Activated CD4-positive, alpha-beta T cell treated with anti-CD3 and anti-CD28 coated beads, Interleukin-2, Interleukin-6, amounts not matched to agents 100 ng/mL and 50 ng/mL, durations not matched to agents 16 hours and 8 hours (primary cell): ENCODE measurements around the gene NPHP4.
"Not testable (repeated sequence)": the region's sequence is repeated elsewhere in the genome, so short reads cannot be mapped to it uniquely, and the experiment has no call there.

Experiments
- DNase-seq: peaks from one replicate; pipeline ENCODE4 v3.0.0-alpha.2; 2020

The NPHP4 gene

GRCh38 chr1:6023346-6023745, 31.1 kb upstream of the NPHP4 start:
- no peak for DNase-seq

- no peak for DNase-seq
Measured at GRCh38 chr1:6022193-6022592, 30.0 kb upstream of the NPHP4 start.

DNA sequence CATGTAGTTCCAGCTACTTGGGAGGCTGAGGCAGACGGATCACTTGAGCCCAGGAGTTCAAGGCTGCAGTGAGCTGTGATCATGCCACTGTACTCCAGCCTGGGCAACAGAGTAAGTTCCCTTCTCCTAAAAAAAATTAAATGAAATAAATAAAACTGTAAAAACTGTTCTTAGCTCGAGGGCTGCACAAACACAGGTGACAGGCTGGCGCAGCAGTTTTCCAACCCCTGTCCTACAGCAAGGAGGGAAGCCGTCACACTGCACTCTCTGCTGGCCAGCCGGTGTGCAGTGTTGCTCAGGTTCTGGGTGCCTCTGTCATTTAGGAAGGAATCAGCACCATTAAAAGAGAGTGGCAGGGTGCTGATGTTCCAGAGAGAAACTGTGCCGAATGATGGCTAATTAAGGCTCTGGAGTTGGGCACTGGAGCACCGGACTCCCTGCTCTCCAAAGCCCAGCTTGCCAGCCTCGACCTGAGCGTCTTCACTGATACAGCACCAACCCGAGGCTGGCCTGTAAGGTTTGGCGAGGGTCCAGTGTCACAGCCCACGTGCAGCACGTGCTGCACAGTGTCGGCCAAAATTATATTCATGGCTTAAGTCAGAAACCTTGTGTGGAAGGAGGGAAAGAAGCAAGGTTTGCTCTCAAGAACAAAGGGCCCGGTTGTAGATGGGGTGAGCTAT, 27.1 kb upstream of the NPHP4 start:
- DNase-seq: no peak

DNA sequence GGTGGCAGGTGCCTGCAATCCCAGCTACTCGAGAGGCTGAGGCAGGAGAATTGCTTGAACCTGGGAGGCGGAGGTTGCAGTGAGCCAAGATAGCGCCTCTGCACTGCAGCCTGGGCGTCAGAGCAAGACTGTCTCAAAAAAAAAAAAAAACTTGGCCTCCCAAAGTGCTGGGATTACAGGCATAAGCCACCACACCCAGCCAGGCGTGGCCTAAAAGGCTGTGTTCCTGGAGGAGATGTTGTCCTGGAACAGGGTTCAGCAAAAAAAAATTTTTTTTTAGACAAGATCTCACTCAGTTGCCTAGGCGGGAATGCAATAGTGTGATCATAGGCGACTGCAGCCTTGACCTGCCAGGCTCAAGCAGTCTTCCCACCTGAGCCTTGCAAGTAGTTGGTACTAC, 25.4 kb upstream of the NPHP4 start:
- DNase-seq: not testable (repeated sequence)

DNA sequence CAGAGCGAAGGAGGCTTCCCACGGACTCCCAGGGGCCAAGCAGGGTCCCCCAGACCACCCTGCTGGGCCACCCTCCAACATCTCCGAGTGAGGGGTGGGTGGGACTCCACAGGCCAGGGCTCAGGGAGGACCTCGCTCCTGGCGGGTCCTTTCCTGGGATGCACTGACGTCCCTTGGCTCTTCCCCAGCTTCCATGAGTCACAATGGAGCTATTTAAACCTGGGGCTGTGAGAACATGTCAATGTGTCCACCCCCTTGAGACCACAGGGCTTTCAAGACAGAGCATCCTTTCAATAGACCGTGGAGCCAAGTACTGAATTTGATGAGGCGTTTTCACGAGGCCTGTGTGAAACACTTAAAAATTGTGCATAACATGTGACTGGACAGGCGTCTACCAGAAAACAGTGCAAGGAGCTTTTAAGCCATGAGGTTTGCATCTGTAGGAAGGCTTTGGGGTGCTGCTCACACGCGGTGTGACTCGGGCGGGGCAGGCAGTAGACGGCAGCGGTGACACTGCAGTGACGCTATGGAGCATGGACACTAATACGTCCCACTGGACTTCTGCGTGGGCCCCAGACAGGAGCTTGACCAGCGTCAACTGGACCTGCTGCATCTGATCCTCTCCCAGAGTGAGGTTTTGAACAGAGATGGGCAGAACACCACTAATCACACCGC, 24.1 kb upstream of the NPHP4 start:
- DNase-seq: no peak

GRCh38 chr1:6014130-6014999, 22.1 kb upstream of the NPHP4 start:
- no peak for DNase-seq

- DNase-seq: no peak
Measured at GRCh38 chr1:6013491-6013890, 21.3 kb upstream of the NPHP4 start.

DNA sequence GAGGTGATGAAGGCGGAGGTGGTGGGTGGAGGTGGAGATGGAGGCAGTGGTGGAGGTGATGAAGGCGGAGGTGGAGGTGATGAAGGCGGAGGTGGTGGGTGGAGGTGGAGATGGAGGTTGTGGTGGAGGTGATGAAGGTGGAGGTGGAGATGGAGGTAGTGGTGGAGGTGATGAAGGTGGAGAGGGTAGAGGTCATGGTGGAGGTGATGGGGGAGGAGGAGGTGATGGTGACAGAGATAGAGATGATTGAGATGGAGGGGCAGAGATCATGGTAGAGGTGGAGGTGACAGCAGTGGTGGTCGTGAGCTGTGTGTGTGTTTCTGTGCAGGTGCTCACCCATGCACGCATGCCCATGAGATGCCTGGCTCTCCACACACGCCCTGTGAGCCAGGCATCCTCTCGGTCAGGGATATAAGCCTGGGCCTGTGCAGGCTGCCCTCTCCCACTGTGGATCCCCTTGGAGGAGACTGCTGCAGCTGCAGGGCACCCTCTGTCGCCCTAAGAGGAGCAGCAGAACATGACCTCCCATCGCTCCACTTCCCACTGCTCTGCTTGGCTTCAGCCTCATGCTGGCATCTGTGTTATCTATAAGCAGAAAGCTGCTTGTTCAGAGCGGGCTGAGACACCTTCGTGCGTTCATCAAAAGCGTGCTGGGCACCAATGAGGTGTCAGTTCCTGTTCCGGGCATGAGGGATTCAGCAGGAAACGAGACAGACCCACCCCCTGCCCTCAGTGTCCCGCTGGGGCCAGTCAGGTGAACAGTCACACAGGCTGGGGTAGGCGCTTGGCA, 20.5 kb upstream of the NPHP4 start:
- no peak for DNase-seq

DNA sequence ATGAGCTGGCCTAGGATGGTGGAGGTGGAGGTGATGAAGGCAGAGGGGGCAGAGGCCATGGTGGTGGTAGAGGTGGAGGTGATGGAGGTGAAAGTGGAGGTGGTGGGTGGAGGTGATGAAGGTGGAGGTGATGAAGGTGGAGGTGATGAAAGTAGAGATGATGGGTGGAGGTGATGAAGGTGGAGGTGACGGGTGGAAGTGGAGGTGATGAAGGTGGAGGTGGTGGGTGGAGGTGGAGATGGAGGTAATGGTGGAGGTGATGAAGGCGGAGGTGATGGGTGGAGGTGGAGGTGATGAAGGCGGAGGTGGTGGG, 19.7 kb upstream of the NPHP4 start:
- no peak for DNase-seq

DNA sequence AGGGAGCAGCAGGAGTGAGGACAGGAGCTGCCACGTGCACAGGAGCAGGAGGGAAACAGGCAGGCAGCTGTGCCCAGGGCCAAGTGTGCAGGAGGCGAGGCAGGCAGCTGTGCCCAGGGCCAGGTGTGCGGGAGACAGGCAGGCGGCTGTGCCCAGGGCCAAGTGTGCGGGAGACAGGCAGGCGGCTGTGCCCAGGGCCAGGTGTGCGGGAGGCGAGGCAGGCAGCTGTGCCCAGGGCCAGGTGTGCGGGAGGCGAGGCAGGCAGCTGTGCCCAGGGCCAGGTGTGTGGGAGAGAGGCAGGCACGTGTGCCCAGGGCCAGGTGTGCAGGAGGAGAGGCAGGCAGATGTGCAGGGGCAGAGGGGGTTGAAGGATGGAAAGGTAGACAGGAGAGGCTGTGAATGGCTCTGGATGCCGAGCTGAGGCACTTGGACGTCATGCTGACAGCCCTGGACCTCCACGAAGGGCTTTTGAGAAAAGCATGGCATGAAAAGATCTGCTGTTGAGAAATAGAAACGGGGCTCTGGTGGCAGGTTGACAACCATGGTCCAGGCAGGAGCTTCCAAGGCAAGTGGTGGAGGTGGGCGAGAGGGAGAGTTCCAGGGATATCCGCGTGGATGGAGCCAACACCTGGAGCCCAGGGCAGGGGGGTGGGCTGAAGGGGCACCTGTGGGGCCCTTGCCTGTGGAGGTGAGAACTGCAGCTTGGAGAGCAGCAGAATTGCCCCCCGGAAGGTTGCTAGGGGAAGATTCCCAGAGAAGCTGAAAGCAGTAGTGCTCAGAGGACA, 19.1 kb upstream of the NPHP4 start:
- DNase-seq: no peak

DNA sequence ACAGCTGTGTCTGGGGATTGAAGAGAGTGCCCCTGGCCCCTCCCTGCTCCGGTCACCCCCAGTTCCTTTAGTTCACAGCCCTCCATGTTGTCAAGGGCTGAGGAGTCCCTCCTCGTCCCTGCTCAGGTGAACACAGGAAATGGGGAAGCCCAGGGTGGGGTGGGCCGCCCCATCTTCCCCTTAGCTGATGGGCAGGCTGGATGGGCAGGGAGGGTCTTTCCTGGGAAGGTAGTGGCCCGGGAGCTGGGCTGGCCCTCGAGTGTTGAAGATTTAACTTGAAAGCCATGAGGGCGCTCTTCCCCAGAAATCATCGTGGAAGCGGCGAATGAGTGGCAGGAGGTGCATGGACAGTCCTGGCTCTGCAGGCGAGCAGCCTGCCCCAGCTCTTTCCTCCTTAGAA, 18.3 kb upstream of the NPHP4 start:
- no peak for DNase-seq

DNA sequence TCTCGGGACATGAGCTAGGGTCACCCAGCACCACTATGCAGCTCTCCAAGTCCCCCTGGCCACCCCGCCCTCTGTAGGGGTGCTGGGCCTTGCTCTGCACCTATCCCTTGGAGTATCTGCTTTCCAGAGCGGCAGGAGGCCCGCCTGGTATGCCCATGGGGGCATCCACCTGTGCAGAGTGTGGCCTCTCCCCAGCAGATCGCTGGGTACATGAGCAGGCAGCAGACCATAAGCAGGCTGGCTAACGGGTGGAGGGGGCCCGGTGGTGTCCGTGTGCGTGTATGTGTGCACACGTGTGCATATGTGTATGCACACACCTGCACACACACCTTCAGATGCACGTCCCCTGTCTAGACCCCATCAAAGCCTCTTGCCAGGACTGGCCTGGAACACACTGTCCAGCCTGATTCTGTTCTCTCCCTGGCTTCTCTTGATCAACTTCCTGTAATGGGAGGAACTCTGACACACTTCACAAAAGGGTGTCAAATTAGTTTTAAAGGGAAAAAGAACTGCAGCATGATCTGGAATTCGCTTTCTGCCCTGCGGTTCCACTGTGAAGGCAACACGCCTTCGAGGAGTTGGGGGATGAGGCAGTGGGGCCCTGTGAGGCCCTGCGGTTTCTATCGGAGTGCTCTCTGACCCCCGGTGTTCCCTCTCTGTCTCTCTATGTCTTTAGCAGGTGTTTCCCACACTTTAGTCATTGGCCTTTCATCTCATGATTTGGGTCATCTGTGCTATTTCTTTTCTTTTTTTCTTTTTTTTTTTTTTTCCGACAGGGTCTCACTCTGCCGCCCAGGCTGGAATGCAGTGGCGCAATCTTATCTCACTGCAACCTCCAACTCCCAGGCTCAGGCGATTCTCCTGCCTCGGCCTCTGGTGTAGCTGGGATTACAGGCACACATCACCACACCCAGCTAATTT, 17.2 kb upstream of the NPHP4 start:
- no peak for DNase-seq

DNA sequence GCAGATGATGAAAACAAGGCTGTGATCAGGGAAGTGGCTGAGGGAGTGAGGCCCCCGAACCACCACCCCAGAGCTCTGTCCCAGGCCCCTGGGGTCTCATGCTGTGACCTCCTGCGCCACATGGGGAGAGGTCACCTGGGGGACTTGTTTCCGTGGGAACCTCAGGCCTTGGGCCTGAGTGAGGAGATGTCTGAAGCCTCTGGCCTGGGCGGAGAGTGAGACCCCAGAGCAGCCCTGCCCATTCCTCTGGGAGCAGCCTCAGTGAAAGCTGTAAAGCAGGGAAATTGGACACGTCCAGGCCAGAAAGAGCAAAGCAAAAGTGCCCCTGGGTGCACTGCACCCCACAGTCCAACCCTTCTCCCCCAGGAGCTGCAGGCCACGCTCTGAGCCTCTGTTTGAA, 16.5 kb upstream of the NPHP4 start:
- DNase-seq: no peak

GRCh38 chr1:6008084-6008415, 15.8 kb upstream of the NPHP4 start:
- no peak for DNase-seq

GRCh38 chr1:6007318-6008083, 15.3 kb upstream of the NPHP4 start:
- DNase-seq: no peak

DNA sequence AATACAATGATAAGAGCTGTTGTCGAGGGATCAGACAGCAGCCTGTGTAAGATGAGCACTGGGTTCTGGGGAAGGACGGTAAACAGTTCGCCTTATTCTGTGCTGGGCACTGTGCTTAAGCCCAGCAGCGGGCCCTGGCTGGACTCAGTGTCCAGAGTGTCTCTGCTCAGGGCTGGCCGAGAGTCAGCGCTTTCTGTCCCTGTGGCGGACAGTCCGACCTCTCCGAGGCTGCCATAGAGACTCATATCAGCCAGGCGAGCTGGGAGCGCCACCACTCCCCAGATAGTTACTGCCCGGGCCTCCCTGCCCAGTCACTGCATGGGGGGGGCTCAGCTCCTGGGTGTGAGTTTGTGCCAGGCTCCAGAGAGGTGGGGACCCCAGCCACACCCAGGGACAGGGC, 14.7 kb upstream of the NPHP4 start:
- no peak for DNase-seq

- DNase-seq: no peak
Measured at GRCh38 chr1:6005276-6005917, 13.2 kb upstream of the NPHP4 start.

DNA sequence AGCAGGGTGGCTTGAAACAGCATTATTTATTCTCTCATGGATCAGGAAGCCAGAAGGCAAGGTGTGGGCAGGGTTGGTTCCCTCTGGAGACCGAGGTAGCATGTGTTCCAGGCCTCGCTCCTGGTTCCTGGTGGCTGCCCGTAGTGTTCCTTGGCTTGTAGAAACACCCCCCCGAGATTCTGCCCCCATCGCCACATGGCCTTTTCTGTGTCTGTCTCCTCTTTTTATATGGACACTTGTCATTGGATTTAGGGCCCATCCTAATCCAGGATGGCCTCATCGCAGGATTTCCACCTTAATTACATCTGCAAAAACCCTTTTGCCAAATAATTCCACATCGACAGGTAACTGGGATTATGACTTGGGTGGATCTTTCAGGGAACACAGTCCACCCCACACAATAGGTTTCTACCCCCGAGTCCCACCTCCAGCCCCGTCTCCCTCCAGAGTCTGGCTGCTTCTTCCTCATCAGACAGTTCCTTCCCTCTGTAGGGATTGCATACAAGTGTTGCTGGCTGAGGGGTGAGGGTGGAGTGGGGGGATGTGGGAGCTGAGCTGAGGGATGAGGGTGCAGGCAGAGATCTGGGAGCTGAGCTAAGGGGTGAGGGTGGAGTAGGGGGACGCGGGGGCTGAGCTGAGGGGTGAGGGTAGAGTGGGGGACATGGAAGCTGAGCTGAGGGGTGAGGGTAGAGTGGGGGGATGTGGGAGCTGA, 12.3 kb upstream of the NPHP4 start:
- no peak for DNase-seq
